ENCODE data around the gene SLC23A3.

SLC23A3 gene

GRCh38 chr2:219140722-219141121 lies 29.1 kb downstream of the SLC23A3 start:
- DNase-seq = no peak

DNA sequence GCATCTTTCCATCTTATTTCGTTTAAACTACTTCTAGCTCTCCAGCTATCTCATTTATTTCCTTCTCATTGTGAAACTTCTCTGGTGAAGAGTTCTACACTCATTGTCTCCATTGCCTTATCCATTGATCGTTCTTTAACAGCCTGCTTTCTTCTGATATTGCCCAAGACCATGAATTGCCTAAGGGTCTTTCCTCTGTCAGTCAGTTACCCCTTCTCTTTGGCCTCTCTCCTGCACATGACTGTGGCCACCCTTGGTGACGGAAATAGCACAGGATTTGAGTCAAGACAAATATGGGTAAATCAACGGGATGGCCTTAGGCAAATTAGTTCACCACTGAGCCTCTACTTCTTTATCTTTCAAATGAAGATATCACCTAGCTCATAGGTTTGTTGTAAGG lies 35.9 kb downstream of the SLC23A3 start:
- DNase-seq = no peak

GRCh38 chr2:219131744-219132143 lies 38.1 kb downstream of the SLC23A3 start:
- no peak for DNase-seq

DNA sequence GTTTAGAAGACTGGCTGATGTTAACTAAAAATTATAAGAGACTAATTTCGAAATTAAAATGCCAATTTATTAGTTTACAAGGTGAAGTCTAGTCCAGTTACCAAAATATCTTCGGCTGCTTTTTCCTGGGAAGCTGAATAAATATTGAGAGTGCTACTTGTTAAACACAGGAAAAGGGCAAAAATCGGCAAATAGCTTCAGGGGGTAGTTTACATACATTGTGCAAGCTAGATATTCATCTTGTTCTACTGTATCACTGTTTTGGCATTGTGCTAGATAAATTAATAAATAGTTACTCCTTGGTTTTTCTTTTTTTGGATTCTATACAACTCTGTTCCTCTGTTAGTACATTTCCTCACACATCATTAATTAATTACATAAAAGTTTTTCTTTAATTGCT lies 38.5 kb downstream of the SLC23A3 start:
- DNase-seq = no peak

GRCh38 chr2:219129589-219129988 lies 40.2 kb downstream of the SLC23A3 start:
- no peak for DNase-seq

DNA sequence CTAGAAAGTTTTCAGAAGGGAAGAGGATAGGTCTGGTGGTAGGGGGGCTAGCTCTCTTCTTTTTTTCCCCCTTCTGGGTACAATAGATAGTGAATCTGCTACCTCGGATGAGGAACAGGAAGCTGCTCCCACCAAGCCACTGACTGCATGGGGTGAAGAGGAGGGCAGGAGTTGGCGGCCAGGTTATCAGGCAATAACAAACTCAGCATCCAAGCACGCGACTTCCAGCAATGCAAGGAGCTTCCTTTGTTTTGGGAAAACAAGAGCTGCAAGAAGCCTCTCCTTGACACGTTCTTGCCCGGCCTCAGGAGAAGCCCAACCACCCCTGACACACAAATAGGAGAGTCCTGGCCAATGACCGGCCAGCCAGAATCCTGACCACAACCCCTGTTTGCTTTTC lies 41.4 kb downstream of the SLC23A3 start:
- DNase-seq = no peak

- no peak for DNase-seq
Observed at GRCh38 chr2:219127037-219127635, 42.7 kb downstream of the SLC23A3 start.

DNA sequence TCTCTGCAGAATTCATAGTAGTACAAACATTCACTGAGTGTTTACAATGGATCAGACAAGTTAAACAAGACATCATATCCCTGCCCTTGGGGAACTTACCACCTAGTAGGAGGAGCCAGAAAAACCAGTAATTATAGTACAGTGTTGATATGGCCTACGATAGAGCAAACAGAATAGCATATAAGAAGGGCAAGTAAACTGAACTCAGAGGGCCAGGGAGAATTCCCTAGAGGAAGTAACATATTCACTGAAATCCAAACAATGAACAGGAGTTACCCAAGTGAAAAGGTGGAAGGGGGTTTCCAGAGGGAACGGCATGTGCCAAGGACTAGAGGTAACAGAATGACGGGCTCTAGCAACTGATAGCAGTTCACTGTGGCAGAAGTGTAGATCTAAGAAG lies 43.3 kb downstream of the SLC23A3 start:
- no peak for DNase-seq

GRCh38 chr2:219125886-219126270 lies 44.0 kb downstream of the SLC23A3 start:
- DNase-seq = no peak

DNA sequence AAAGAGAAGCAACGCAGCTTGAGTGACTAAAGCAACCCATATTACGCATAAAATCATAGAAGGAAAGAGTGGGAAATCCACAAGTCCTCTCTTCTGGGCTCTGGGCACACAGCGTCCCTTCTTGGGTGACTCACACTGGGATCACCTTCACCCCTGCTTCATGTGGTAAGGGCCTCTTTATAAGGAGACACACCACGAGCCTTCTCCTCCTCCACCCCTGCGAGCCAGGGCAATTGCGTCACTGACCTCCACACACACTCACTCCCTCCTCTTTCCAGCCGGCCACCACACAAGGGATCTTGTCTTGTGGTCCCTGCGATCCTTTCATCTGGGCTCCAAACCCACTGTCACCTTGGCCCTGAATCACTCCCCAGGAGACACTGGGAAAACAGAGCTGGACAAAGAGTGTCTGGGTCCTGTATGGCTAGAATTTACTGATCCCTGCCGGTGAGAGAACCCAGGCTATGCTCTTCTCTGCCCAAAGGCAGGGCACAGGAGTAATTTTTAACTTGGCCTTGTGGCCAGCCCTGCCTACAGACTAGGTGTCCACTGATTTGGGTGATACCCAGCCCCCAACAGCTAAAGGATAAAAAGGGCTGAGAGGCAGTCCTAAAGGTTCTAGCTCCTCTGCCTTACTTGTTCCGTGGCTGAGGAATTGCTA lies 44.5 kb downstream of the SLC23A3 start:
- no peak for DNase-seq

GRCh38 chr2:219124381-219125110 lies 45.3 kb downstream of the SLC23A3 start:
- DNase-seq = no peak

GRCh38 chr2:219123356-219124135 lies 46.3 kb downstream of the SLC23A3 start:
- no peak for DNase-seq

DNA sequence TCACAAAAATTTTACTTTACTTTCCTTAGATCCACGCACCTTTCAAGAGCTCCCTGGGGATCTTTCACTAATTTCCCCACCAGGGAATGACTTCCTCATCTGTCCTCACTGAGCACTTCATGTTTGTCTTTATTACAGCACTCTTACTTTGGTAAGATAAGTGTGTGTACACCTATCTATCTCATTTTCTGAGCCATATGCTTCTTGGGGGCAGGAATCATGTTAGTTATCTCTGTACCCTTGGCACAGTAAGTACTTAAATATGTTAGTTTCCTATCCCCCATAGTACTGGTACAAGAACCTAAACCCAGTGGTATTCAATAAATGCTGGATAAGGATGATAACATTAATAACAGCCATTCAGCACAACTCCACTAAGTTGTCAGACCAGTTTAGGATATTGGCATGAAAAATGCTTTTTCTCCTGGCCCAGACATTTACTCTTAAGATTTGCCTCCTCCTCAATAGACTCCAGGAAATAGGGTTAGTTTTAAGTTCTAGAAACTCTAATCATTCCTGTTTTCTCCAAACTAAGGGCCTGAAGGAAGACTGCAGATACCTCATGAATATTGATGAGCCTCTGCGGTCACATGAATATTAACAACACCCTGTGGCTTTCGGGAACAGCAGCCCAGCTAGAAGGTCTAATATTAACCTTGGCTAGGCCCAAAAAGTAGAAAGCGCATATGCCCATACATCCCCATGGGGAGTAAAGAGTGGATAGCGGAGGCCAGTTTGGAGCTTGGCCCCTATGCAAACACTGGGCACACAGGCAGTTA lies 47.4 kb downstream of the SLC23A3 start:
- DNase-seq = no peak

DNA sequence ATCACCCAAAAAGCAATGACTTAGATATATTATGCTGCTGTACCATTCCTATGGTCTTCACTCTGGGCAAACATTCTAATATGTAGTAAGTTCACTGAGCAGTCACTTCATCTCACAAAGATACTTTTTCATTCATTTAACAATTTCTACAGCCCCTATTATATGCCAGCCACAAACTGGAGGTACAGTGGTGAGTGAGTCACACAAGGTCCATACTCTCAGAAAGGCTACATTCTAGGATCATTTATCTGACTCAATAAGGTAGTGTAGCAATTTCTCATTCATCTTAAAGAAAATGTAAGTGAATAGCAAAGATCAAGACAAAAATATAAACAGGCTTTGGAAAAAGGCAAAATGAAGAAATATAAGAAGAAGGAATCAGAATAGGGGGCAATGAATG lies 49.7 kb downstream of the SLC23A3 start:
- no peak for DNase-seq

GRCh38 chr2:219119422-219120043 lies 50.3 kb downstream of the SLC23A3 start:
- peak in 1 of 2 experiments; percentile 3 for DNase-seq

DNA sequence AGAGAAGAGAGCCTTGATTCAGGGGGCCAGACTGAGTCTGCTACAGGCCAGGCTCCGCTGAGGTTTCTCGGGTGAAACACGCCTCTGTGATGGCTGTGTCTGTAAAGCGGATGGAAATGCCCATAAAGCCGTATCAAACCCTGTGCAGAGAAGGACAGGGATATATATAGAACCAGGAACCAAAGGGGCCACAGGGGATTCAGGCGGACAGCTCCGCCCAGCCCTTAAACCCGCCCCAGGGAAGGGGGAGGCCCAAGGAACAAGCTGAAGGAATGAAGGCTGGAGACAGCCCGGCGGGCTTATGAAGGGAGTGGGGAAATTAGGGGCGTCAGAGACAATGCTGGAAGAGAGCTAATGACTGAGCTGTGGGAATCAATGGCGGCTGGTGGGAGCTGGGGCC lies 51.3 kb downstream of the SLC23A3 start:
- DNase-seq = no peak

- no peak for DNase-seq
Observed at GRCh38 chr2:219116776-219117646, 52.8 kb downstream of the SLC23A3 start.

- no peak for DNase-seq
Observed at GRCh38 chr2:219112651-219113338, 57.0 kb downstream of the SLC23A3 start.

- no peak for DNase-seq
Observed at GRCh38 chr2:219112062-219112406, 57.8 kb downstream of the SLC23A3 start.

Data from cerebellar nuclear complex (tissue), 1 donor.